ENCODE data around the gene NCSTN.

- TF ChIP-seq, protein P1, sequence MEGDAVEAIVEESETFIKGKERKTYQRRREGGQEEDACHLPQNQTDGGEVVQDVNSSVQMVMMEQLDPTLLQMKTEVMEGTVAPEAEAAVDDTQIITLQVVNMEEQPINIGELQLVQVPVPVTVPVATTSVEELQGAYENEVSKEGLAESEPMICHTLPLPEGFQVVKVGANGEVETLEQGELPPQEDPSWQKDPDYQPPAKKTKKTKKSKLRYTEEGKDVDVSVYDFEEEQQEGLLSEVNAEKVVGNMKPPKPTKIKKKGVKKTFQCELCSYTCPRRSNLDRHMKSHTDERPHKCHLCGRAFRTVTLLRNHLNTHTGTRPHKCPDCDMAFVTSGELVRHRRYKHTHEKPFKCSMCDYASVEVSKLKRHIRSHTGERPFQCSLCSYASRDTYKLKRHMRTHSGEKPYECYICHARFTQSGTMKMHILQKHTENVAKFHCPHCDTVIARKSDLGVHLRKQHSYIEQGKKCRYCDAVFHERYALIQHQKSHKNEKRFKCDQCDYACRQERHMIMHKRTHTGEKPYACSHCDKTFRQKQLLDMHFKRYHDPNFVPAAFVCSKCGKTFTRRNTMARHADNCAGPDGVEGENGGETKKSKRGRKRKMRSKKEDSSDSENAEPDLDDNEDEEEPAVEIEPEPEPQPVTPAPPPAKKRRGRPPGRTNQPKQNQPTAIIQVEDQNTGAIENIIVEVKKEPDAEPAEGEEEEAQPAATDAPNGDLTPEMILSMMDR (IDR thresholded peaks at IDR 0.05), result no peak
- TF ChIP-seq POLR2AphosphoS5 (IDR thresholded peaks at IDR 0.05; ENCODE audit: low read depth, low read length) (no peak), TCF7L2 (IDR thresholded peaks at IDR 0.05; ENCODE audit: low read depth, low read length) (no peak)
- TF ChIP-seq, protein P2, sequence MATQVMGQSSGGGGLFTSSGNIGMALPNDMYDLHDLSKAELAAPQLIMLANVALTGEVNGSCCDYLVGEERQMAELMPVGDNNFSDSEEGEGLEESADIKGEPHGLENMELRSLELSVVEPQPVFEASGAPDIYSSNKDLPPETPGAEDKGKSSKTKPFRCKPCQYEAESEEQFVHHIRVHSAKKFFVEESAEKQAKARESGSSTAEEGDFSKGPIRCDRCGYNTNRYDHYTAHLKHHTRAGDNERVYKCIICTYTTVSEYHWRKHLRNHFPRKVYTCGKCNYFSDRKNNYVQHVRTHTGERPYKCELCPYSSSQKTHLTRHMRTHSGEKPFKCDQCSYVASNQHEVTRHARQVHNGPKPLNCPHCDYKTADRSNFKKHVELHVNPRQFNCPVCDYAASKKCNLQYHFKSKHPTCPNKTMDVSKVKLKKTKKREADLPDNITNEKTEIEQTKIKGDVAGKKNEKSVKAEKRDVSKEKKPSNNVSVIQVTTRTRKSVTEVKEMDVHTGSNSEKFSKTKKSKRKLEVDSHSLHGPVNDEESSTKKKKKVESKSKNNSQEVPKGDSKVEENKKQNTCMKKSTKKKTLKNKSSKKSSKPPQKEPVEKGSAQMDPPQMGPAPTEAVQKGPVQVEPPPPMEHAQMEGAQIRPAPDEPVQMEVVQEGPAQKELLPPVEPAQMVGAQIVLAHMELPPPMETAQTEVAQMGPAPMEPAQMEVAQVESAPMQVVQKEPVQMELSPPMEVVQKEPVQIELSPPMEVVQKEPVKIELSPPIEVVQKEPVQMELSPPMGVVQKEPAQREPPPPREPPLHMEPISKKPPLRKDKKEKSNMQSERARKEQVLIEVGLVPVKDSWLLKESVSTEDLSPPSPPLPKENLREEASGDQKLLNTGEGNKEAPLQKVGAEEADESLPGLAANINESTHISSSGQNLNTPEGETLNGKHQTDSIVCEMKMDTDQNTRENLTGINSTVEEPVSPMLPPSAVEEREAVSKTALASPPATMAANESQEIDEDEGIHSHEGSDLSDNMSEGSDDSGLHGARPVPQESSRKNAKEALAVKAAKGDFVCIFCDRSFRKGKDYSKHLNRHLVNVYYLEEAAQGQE (IDR thresholded peaks at IDR 0.05; ENCODE audit: insufficient read depth in 1 of 2, low read depth in 2 of 2, low read length in 1 of 2), result no peak
Measured at GRCh38 chr1:160344936-160345335, 1.8 kb downstream of the NCSTN start.

Measured in Panc1 (cell line).